HG02642 (cell line): ENCODE results near the gene SVOP.

Experiments
- ATAC-seq: cut with Tn5 transposase; IDR thresholded peaks from one replicate; pipeline ENCODE4 v1.9.1; 2021; ENCODE audit warnings: mild to moderate bottlenecking; ENCODE audit not compliant: unreplicated experiment, poor library complexity

Gene SVOP

GRCh38 chr12:108940138-108940537, 80.7 kb downstream of the SVOP start:
- ATAC-seq: no peak

GRCh38 chr12:108939594-108939993, 81.3 kb downstream of the SVOP start:
- ATAC-seq: no peak

GRCh38 chr12:108938247-108938924, 82.5 kb downstream of the SVOP start:
- no peak for ATAC-seq

GRCh38 chr12:108935159-108935763, 85.6 kb downstream of the SVOP start:
- ATAC-seq: no peak

- no peak for ATAC-seq
These were observed 86.9 kb downstream of the SVOP start for GRCh38 chr12:108933949-108934348.

- ATAC-seq: no peak
These were observed 90.1 kb downstream of the SVOP start for GRCh38 chr12:108930756-108931155.

GRCh38 chr12:108930155-108930554, 90.7 kb downstream of the SVOP start:
- ATAC-seq: peak; percentile 68

GRCh38 chr12:108928695-108929094, 92.2 kb downstream of the SVOP start:
- no peak for ATAC-seq

- ATAC-seq: no peak
These were observed 98.0 kb downstream of the SVOP start for GRCh38 chr12:108922918-108923317.

GRCh38 chr12:108921946-108922345, 98.9 kb downstream of the SVOP start:
- ATAC-seq: no peak

GRCh38 chr12:108918960-108919642, 101.8 kb downstream of the SVOP start:
- no peak for ATAC-seq

GRCh38 chr12:108918206-108918605, 102.7 kb downstream of the SVOP start:
- ATAC-seq: no peak

GRCh38 chr12:108916336-108916735, 104.5 kb downstream of the SVOP start:
- ATAC-seq: no peak

- ATAC-seq: no peak
These were observed 105.2 kb downstream of the SVOP start for GRCh38 chr12:108915632-108916133.

- ATAC-seq: no peak
These were observed 106.7 kb downstream of the SVOP start for GRCh38 chr12:108914121-108914531.

- no peak for ATAC-seq
These were observed 108.5 kb downstream of the SVOP start for GRCh38 chr12:108912361-108912760.

GRCh38 chr12:108911915-108912314, 109.0 kb downstream of the SVOP start:
- ATAC-seq: no peak

- ATAC-seq: no peak
These were observed 110.5 kb downstream of the SVOP start for GRCh38 chr12:108910336-108910735.

GRCh38 chr12:108907839-108908351, 113.0 kb downstream of the SVOP start:
- no peak for ATAC-seq

GRCh38 chr12:108906971-108907370, 113.9 kb downstream of the SVOP start:
- ATAC-seq: no peak

GRCh38 chr12:108905725-108906124, 115.1 kb downstream of the SVOP start:
- ATAC-seq: no peak
